Ecto neural progenitor cell (in vitro differentiated cells): ENCODE results near the gene UNC79.
A peak's percentile ranks its signal among the peaks of the same experiment; 100 is the strongest.
"Not testable (repeated sequence)": the region's sequence is repeated elsewhere in the genome, so short reads cannot be mapped to it uniquely, and the experiment has no call there.

Experiments used
- DNase-seq: peaks from one replicate; pipeline ENCODE4 v3.0.0-alpha.2; 2018; ENCODE audit warnings: low spot score

The UNC79 gene

DNA sequence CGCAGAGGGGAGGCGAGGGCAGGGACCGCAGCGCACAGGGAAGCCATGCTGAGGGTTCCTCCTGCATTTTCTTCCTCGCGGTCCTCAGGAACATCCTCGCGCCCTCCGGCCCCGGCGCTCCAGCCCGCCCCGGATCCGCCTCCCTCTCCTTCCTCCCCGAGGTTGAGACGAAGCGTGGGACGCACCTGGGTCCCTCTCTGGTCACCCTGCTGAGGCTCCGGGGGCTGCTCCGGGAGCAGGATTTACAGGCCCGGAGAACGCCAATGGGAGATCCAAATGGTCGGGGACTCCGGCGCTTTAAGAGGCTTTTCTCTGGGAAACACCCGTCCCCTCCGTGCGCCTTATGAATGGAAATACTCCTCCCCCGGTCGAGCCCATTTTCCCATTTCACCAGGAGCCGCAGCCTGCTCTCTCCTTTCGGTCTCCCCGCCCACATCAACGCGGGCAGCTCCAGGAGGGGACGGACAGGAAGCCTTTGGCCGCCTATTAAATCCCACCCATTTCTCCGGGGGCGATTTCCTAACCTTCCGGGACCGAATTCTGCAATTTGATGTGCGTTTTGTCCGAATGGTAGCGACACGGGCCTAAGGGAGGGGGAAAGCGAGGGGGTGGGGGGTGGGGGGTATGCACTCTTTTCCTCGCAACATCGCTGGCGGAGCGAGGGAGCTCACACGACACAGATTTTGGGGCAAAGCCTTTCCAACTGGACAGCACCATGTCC is at the start of gene UNC79:
TSS of gene UNC79 (plus strand) at position 625 of the 721 bp plus-strand sequence. CDS start at position 716, 91 bp downstream.
- DNase-seq, result peak; percentile 74

GRCh38 chr14:93381644-93382043 is 49.1 kb upstream of the UNC79 start:
- DNase-seq, result no peak

DNA sequence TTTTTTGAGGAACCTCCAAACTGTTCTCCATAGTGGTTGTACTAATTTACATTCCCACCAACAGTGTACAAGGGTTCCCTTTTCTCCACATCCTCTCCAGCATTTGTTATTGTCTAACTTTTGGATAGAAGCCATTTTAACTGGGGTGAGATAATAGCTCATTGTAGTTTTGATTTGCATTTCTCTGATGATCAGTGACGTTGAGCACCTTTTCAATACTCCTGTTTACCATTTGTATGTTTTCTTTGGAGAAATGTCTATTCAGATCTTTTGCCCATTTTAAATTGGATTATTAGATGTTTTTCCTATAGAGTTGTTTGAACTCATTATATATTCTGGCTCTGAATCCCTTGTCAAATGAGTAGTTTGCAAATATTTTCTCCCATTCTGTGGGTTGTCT is 46.5 kb upstream of the UNC79 start:
- not testable (repeated sequence) for DNase-seq

GRCh38 chr14:93395231-93395630 is 35.5 kb upstream of the UNC79 start:
- DNase-seq, result no peak

GRCh38 chr14:93396456-93396855 is 34.3 kb upstream of the UNC79 start:
- no peak for DNase-seq

- DNase-seq, result no peak
These were observed 32.2 kb upstream of the UNC79 start for GRCh38 chr14:93398491-93398890.

- no peak for DNase-seq
These were observed 27.8 kb upstream of the UNC79 start for GRCh38 chr14:93402951-93403350.

GRCh38 chr14:93410021-93410420 is 20.7 kb upstream of the UNC79 start:
- no peak for DNase-seq

GRCh38 chr14:93410893-93411292 is 19.8 kb upstream of the UNC79 start:
- DNase-seq, result no peak

- DNase-seq, result not testable (repeated sequence)
These were observed 5.6 kb upstream of the UNC79 start for GRCh38 chr14:93425136-93425535.

- no peak for DNase-seq
These were observed 4.0 kb upstream of the UNC79 start for GRCh38 chr14:93426750-93427149.

GRCh38 chr14:93431036-93431670 is 414 bp downstream of the UNC79 start:
- DNase-seq, result peak; percentile 54

DNA sequence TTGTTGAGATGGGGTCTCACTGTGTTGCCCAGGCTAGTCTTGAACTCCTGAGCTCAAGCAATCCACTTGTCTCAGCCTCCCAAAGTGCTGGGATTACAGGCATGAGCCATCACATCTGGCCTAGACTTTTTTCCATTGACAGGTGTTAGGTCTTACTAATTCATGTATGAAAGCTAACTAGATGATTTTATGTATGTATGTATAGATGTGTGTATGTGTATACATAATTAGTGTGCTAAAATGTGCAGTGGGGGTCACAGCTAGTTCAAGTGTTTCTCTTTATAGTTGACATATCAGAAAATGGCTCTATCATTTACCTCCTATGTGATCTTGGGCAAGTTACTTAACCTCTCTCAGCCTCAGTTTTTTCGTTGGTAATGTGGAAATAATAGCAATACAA is 23.5 kb downstream of the UNC79 start:
- DNase-seq, result no peak

DNA sequence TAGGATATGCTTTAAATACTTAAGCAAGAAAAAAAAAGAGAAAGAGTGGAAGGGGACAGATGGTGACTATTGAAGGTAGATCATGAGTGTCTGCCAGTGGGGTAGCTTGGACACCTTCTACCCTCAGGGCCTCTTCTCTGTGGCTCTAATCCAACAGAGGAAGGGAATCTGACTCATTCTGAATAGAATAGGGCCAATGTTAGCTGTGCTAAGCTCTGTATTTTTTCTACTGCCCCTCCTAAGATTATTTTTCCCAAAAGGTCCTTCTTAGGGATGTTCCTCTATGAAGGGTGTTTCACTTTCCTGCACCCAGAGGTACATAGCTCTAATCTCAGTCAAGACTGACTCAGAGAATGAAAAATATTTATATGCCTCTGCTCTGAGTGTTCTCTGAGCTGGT is 25.6 kb downstream of the UNC79 start:
- no peak for DNase-seq

- no peak for DNase-seq
These were observed 27.5 kb downstream of the UNC79 start for GRCh38 chr14:93458234-93458633.

DNA sequence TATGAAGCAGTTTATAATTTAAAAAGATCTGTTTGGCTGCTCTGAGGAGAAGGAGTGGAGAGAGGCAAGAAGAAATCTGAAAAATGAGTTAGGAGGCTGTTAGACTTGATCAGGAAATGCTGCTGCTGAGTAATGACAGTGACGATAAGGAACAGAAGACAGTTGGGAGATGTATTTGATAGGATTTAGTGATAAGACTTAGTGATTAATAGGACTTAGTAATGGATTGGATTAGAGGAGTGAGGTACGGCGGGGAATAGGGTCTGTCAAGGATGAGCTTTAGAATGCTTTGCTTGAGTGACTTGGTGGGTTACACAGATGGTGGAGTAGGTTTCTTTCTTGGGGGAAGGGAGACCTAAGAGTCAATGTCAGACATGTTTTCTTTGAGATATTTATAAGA is 31.7 kb downstream of the UNC79 start:
- no peak for DNase-seq

GRCh38 chr14:93464271-93464670 is 33.5 kb downstream of the UNC79 start:
- no peak for DNase-seq

- DNase-seq, result no peak
These were observed 44.7 kb downstream of the UNC79 start for GRCh38 chr14:93475471-93475870.

- no peak for DNase-seq
These were observed 45.6 kb downstream of the UNC79 start for GRCh38 chr14:93476305-93476704.

DNA sequence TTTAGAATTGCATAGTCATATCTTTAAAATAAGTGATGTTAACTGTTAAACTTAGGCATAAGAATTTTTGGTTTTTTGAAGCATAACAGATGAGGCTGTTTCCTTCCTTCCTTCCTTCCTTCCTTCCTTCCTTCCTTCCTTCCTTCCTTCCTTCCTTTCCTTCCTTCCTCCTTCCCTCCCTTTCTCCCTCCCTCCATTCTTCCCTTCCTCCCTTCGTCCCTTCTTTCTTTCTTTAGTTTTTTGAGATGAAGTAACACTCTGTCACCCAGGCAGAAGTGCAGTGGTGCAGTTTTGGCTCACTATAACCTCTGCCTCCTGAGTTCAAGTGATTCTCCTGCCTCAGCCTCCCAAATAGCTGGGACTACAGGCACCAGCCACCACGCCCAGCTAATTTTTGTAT is 48.3 kb downstream of the UNC79 start:
- DNase-seq, result not testable (repeated sequence)

- DNase-seq, result no peak
These were observed 50.1 kb downstream of the UNC79 start for GRCh38 chr14:93480867-93481266.

GRCh38 chr14:93481758-93482157 is 51.0 kb downstream of the UNC79 start:
- no peak for DNase-seq

DNA sequence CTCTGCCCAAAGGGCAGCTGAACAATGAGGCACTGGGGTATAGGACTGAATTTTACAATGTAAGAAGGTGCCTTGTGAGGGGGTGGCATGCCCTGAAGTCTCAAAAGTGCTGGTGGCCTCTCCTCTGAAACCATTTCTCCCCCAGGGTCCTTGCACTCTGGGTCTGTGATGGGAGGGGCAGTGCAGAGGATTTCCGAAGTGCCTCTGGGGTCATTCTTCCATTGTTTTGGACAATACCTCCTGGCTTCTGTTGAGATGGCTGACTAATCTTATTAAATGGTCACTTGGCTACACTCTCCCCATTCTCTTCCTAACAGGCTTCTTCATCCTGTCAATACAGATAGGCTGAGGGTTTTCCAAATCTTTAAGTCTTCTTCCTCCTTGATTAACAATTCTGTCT is 59.3 kb downstream of the UNC79 start:
- DNase-seq, result peak; percentile 56

DNA sequence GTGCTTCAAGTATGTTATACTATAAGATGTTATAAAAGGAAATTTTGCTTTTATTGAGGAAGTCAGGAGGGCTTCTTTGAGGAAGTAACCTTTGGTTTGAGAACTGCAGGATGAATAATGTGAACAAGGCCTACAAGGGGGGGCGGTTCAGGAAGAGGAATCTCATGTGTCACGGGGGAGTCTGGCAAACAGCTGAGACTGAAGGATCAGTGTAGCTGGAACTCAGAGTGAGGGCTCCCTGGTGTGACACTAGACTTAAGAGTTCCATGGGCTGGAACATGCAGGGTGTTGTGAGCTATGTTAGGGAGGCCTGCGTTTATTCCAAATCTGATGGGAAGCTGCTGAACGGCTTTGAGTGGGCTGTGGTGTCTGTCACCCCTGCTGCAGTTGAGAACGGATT is 62.3 kb downstream of the UNC79 start:
- DNase-seq, result no peak
